Gastrocnemius medialis (tissue), 4 donors: ENCODE measurements around the gene SPATA24. TPM values are rescaled to one million over a fixed set of nuclear protein-coding genes. Genes with fewer than 3 reads are reported as not detected.

ENCODE experiments used
- ATAC-seq, 2 donors: fragments of 150-250 bp; one replicate each; pipeline ENCODE4 v1.9.1; 2016
- DNase-seq, 2 donors: peaks; one replicate each; pipeline ENCODE4 v3.0.0-alpha.2; 2019
- H3K27ac ChIP-seq, 4 donors: fragments of 200-600 bp; sonication (generic); 1 replicate in 1 of 4; 2 replicates in 3 of 4; pipeline ENCODE4 v1.5.1; 2016 to 2018; ENCODE audit warnings: mild to moderate bottlenecking in 2 of 4, moderate library complexity in 1 of 4
- H3K27me3 ChIP-seq, 3 donors: fragments of 200-600 bp; sonication (generic) in 2 of 3; 1 replicate in 1 of 3; 2 replicates in 2 of 3; pipeline versions ENCODE4 v1.5.1 to v1.6.0; 2016 to 2019; ENCODE audit warnings: mild to moderate bottlenecking in 1 of 3, moderate library complexity in 1 of 3
- H3K36me3 ChIP-seq, 2 donors: fragments of 200-600 bp; sonication (generic) in 1 of 2; one replicate each; pipeline ENCODE4 v1.5.1; 2017 to 2018
- H3K4me1 ChIP-seq, 2 donors: fragments of 200-600 bp; sonication (generic) in 1 of 2; one replicate each; pipeline ENCODE4 v1.5.1; 2016 to 2017; ENCODE audit warnings: mild to moderate bottlenecking in 2 of 2
- H3K4me3 ChIP-seq, 4 donors: fragments of 200-600 bp; sonication (generic) in 3 of 4; 1 replicate in 1 of 4; 2 replicates in 3 of 4; pipeline ENCODE4 v1.5.1; 2016 to 2019; ENCODE audit warnings: mild to moderate bottlenecking in 2 of 4
- H3K9me3 ChIP-seq, 3 donors: fragments of 200-600 bp; sonication (generic) in 2 of 3; 1 replicate in 1 of 3; 2 replicates in 2 of 3; pipeline ENCODE4 v1.5.1; 2016 to 2019
- POLR2A ChIP-seq, 2 donors: fragments of 450-650 bp; IDR thresholded peaks; one replicate each; pipeline ENCODE4 v1.6.1; 2017; ENCODE audit warnings: antibody characterized with exemption in 2 of 2, mild to moderate bottlenecking in 2 of 2, moderate library complexity in 2 of 2
- in situ Hi-C, 4 donors: fragments of 200-750 bp; cut with MboI; loops; one replicate each; pipeline versions ENCODE4 v1.15.0 to v1.8.0; 2017; ENCODE audit warnings: low sequenced_read_pairs in 4 of 4
- intact Hi-C: fragments of 100-400 bp; cut with DNase I; formaldehyde crosslinking; loops from one replicate; pipeline ENCODE4 v1.15.1; 2023; ENCODE audit warnings: low total_unique reads
- total RNA-seq, 4 donors: library from RNA; depleted of rRNA; stranded (reverse); fragments of >200 nt; gene quantifications; one replicate each; pipeline versions ENCODE4 v1.1.0 to v1.2.3, GENCODE V29; 2016
- TF ChIP-seq, protein P1 (sequence below), 5 experiments: fragments of 450-650 bp in 3 of 5; fragments of 200-600 bp in 2 of 5; sonication (generic) in 2 of 5; IDR thresholded peaks in 4 of 5; conservative IDR thresholded peaks in 1 of 5; 1 replicate in 4 of 5; 2 replicates in 1 of 5; pipeline ENCODE4 v1.5.1; 2016 to 2019; ENCODE audit warnings: antibody characterized with exemption in 5 of 5, mild to moderate bottlenecking in 3 of 5, moderate library complexity in 3 of 5

Gene SPATA24
- total RNA-seq, 4 donors from 2014 or later = 6.8 to 24.1 (median 12.5) TPM

DNA sequence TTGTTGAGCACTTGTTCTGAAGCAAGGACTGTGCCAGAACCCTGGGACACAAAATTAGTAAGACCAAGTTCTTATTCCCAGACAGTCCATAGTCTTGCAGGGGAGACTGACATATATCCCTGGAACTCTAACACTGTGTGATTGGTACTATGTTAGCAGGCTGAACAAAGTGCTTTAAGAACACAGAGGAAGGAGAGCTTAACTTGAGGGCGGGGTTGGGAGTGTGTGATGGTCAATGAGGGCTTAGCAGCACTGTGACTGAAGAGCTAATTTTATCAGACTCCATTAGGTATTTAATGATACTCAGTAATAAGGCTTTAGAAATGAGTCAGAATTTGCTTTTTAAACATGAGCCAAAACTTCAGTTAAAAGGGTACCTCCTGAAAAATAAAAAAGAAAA is 14.9 kb upstream of the SPATA24 start:
- no peak for DNase-seq
- no peak overlapping the region for H3K4me3 ChIP-seq
- H3K4me1 ChIP-seq = peaks cover 58 to 60% of the 10 kb centered on the region in 2 donors
- in situ Hi-C loops = loop anchor here in 1 of 4 donors (5.0 kb wide), 1 partner anchor 99 kb away; no protein-coding TSS in a partner anchor
- H3K27ac ChIP-seq = peak overlapping the region; percentile 83 to 90 (median 87)
- H3K9me3 ChIP-seq = no peaks in the 10 kb centered on the region
- peaks cover 0 to 20% of the 10 kb centered on the region in 2 donors for H3K36me3 ChIP-seq
- intact Hi-C loops = loop anchor here (5.0 to 10.0 kb wide), 3 partner anchors 144 to 266 kb away; partner anchors contain the start of gene UBE2D2
- no peak for ATAC-seq
- no peaks in the 10 kb centered on the region for H3K27me3 ChIP-seq
- TF ChIP-seq POLR2A (IDR thresholded peaks at IDR 0.05) = no peak
- TF ChIP-seq, protein P1, sequence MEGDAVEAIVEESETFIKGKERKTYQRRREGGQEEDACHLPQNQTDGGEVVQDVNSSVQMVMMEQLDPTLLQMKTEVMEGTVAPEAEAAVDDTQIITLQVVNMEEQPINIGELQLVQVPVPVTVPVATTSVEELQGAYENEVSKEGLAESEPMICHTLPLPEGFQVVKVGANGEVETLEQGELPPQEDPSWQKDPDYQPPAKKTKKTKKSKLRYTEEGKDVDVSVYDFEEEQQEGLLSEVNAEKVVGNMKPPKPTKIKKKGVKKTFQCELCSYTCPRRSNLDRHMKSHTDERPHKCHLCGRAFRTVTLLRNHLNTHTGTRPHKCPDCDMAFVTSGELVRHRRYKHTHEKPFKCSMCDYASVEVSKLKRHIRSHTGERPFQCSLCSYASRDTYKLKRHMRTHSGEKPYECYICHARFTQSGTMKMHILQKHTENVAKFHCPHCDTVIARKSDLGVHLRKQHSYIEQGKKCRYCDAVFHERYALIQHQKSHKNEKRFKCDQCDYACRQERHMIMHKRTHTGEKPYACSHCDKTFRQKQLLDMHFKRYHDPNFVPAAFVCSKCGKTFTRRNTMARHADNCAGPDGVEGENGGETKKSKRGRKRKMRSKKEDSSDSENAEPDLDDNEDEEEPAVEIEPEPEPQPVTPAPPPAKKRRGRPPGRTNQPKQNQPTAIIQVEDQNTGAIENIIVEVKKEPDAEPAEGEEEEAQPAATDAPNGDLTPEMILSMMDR (IDR thresholded peaks at IDR 0.05 in 4 of 5, conservative IDR thresholded peaks at IDR 0.05 in 1 of 5) = no peak

DNA sequence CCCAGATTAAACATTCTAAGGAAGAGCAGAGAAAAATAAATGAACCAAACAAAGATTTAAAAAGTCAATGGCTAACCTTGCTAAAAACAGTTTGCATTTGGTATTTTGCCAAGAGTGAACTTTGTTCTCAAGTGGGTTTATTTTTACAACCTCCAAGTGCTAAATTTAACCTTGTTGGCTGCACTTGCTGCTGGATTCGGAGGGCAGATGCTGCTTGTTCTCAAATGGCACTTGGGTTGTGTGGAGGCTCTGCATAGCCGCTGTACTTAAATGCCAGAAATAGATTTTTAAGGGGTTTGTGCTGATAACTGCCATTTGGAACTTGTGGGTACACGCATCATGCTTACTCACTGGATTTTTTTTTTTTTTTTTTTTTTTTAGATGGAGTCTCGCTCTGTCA is 13.3 kb upstream of the SPATA24 start:
- in situ Hi-C loops (loop anchor here in 1 of 4 donors (5.0 kb wide), 1 partner anchor 100 kb away; no protein-coding TSS in a partner anchor), intact Hi-C loops (loop anchor here (5.0 to 10.0 kb wide), 3 partner anchors 145 to 268 kb away; partner anchors contain the start of gene UBE2D2)
- peak overlapping the region; percentile 83 to 90 (median 87) for H3K27ac ChIP-seq
- peak; percentile 69 to 79 for ATAC-seq
- TF ChIP-seq POLR2A (IDR thresholded peaks at IDR 0.05) = no peak
- TF ChIP-seq, protein P1 (IDR thresholded peaks at IDR 0.05 in 4 of 5, conservative IDR thresholded peaks at IDR 0.05 in 1 of 5) = no peak
- H3K36me3 ChIP-seq = peaks cover 0 to 11% of the 10 kb centered on the region in 2 donors
- DNase-seq = peak; percentile 64 to 79
- H3K4me3 ChIP-seq = no peak overlapping the region
- H3K4me1 ChIP-seq = peaks cover 58 to 61% of the 10 kb centered on the region in 2 donors
- H3K27me3 ChIP-seq = no peaks in the 10 kb centered on the region
- H3K9me3 ChIP-seq = no peaks in the 10 kb centered on the region

DNA sequence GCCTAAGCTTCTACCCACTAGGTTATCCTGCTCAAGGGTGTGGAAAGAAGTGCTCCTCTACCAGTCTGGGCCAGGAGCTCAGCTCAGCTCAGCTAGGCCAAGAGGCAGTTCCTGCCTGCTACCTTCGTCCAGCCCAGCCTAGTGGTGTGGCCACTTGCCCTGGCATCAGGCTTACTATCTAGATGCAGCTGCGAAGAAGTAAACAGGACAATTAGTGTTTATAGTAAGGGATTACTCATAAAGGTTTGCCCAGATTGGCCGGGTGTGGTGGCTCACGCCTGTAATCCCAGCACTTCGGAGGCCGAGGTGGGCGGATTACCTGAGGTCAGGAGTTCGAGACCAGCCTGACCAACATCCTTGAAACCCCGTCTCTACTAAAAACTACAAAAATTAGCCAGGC is 12.8 kb upstream of the SPATA24 start:
- no peaks in the 10 kb centered on the region for H3K9me3 ChIP-seq
- TF ChIP-seq POLR2A (IDR thresholded peaks at IDR 0.05) = no peak
- TF ChIP-seq, protein P1 (IDR thresholded peaks at IDR 0.05 in 4 of 5, conservative IDR thresholded peaks at IDR 0.05 in 1 of 5) = no peak
- H3K36me3 ChIP-seq = peaks cover 0 to 11% of the 10 kb centered on the region in 2 donors
- intact Hi-C loops (loop anchor here (5.0 to 10.0 kb wide), 3 partner anchors 146 to 268 kb away; partner anchors contain the start of gene UBE2D2), in situ Hi-C loops (loop anchor here in 1 of 4 donors (5.0 kb wide), 1 partner anchor 101 kb away; no protein-coding TSS in a partner anchor)
- H3K4me1 ChIP-seq = peaks cover 58 to 61% of the 10 kb centered on the region in 2 donors
- no peaks in the 10 kb centered on the region for H3K27me3 ChIP-seq
- peak; percentile 15 to 31 for ATAC-seq
- peak overlapping the region; percentile 83 to 90 (median 87) for H3K27ac ChIP-seq
- no peak overlapping the region for H3K4me3 ChIP-seq
- DNase-seq = peak; percentile 53 to 54

DNA sequence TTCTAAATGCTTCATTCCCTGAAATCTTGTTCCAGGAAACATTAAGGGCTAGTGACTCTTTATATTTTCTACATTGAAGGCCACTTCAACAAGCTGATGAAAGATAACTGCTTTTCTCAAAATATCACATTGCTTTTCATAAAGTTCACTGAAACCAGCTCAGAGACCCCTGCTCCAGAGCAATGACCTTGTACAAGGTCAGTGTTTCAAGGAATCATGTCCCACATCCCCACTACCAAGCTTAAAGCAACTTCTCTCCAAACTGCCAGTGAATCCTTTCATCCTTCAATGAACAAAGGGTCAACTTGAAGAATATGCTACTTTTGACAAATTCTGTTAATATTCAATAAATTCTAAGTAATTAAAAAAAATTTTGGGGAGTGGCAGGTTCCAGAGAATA is 12.0 kb upstream of the SPATA24 start:
- no peak for ATAC-seq
- no peaks in the 10 kb centered on the region for H3K9me3 ChIP-seq
- no peak for DNase-seq
- H3K4me1 ChIP-seq = peaks cover 63 to 64% of the 10 kb centered on the region in 2 donors
- H3K4me3 ChIP-seq = no peak overlapping the region
- H3K27ac ChIP-seq = peak overlapping the region; percentile 83 to 90 (median 87)
- no peaks in the 10 kb centered on the region for H3K27me3 ChIP-seq
- peaks cover 0 to 3% of the 10 kb centered on the region in 2 donors for H3K36me3 ChIP-seq
- intact Hi-C loops (loop anchor here (5.0 to 10.0 kb wide), 3 partner anchors 146 to 269 kb away; partner anchors contain the start of gene UBE2D2), in situ Hi-C loops (loop anchor here in 1 of 4 donors (5.0 kb wide), 1 partner anchor 101 kb away; no protein-coding TSS in a partner anchor)
- no peak for TF ChIP-seq POLR2A (IDR thresholded peaks at IDR 0.05)
- TF ChIP-seq, protein P1 (IDR thresholded peaks at IDR 0.05 in 4 of 5, conservative IDR thresholded peaks at IDR 0.05 in 1 of 5) = no peak
